Subcutaneous abdominal adipose tissue (tissue), 5 donors: ENCODE results near the gene NOL6.
"Not testable (repeated sequence)": the region's sequence is repeated elsewhere in the genome, so short reads cannot be mapped to it uniquely, and the experiment has no call there.

Experiments
- H3K27ac ChIP-seq: one replicate; pipeline ENCODE4 v1.7.0; 2013; ENCODE audit warnings: low read depth, mild to moderate bottlenecking, inconsistent platforms, low read length, moderate library complexity
- H3K27me3 ChIP-seq, 5 donors: one replicate each; pipeline ENCODE4 v1.7.0; 2013; ENCODE audit warnings: low read length in 5 of 5, inconsistent platforms in 1 of 5; ENCODE audit not compliant: control insufficient read depth in 5 of 5, insufficient read depth in 4 of 5
- H3K36me3 ChIP-seq, 5 donors: one replicate each; pipeline ENCODE4 v1.7.0; 2013; ENCODE audit warnings: low read length in 5 of 5; ENCODE audit not compliant: control insufficient read depth in 5 of 5, insufficient read depth in 5 of 5
- H3K4me1 ChIP-seq, 5 donors: one replicate each; pipeline ENCODE4 v1.7.0; 2013; ENCODE audit warnings: low read length in 5 of 5, mild to moderate bottlenecking in 3 of 5, moderate library complexity in 1 of 5; ENCODE audit not compliant: control insufficient read depth in 5 of 5, insufficient read depth in 5 of 5
- H3K4me3 ChIP-seq, 5 donors: one replicate each; pipeline ENCODE4 v1.7.0; 2013; ENCODE audit warnings: low read length in 5 of 5, low read depth in 1 of 5
- H3K9ac ChIP-seq, 5 donors: one replicate each; pipeline ENCODE4 v1.7.0; 2013; ENCODE audit warnings: low read length in 5 of 5, mild to moderate bottlenecking in 4 of 5, moderate library complexity in 3 of 5
- H3K9me3 ChIP-seq, 5 donors: one replicate each; pipeline ENCODE4 v1.7.0; 2013; ENCODE audit warnings: low read length in 5 of 5; ENCODE audit not compliant: control insufficient read depth in 5 of 5
- donor health status: healthy.
- donor health status: healthy.
- donor health status: healthy.
- donor health status: healthy.
- donor health status: healthy.

Gene NOL6

GRCh38 chr9:33424492-33424891 is 49.2 kb downstream of the NOL6 start:
- not testable (repeated sequence) for H3K36me3 ChIP-seq, H3K9ac ChIP-seq, H3K27ac ChIP-seq, H3K9me3 ChIP-seq, H3K4me3 ChIP-seq, H3K4me1 ChIP-seq, H3K27me3 ChIP-seq

GRCh38 chr9:33424043-33424442 is 49.7 kb downstream of the NOL6 start:
- not testable (repeated sequence) for H3K9me3 ChIP-seq, H3K4me1 ChIP-seq, H3K36me3 ChIP-seq, H3K27ac ChIP-seq, H3K27me3 ChIP-seq, H3K4me3 ChIP-seq, H3K9ac ChIP-seq

- Histone ChIP-seq H3K9ac (no peak overlapping the region), H3K27me3 (peaks cover 0 to 6% (median 0%) of the 10 kb centered on the region in 5 donors), H3K4me1 (peaks cover 0 to 10% (median 10%) of the 10 kb centered on the region in 5 donors), H3K4me3 (no peak overlapping the region), H3K36me3 (no peaks in the 10 kb centered on the region), H3K9me3 (no peaks in the 10 kb centered on the region), H3K27ac (no peak overlapping the region)
These were observed 53.9 kb downstream of the NOL6 start for GRCh38 chr9:33419708-33420303.

- H3K4me3 ChIP-seq = no peak overlapping the region
- peaks cover 0 to 10% (median 10%) of the 10 kb centered on the region in 5 donors for H3K4me1 ChIP-seq
- no peaks in the 10 kb centered on the region for H3K9me3 ChIP-seq
- H3K27ac ChIP-seq = no peak overlapping the region
- no peak overlapping the region for H3K9ac ChIP-seq
- peaks cover 0 to 6% (median 0%) of the 10 kb centered on the region in 5 donors for H3K27me3 ChIP-seq
- H3K36me3 ChIP-seq = no peaks in the 10 kb centered on the region
These were observed 55.6 kb downstream of the NOL6 start for GRCh38 chr9:33418090-33418489.

GRCh38 chr9:33416996-33417395 is 56.7 kb downstream of the NOL6 start:
- no peaks in the 10 kb centered on the region for H3K36me3 ChIP-seq
- peaks cover 0 to 10% (median 10%) of the 10 kb centered on the region in 5 donors for H3K4me1 ChIP-seq
- H3K9me3 ChIP-seq = no peaks in the 10 kb centered on the region
- peaks cover 0 to 6% (median 0%) of the 10 kb centered on the region in 5 donors for H3K27me3 ChIP-seq
- no peak overlapping the region for H3K4me3 ChIP-seq
- no peak overlapping the region for H3K9ac ChIP-seq
- H3K27ac ChIP-seq = no peak overlapping the region

GRCh38 chr9:33415501-33416038 is 58.2 kb downstream of the NOL6 start:
- Histone ChIP-seq H3K9ac (no peak overlapping the region), H3K9me3 (no peaks in the 10 kb centered on the region), H3K27ac (no peak overlapping the region), H3K27me3 (peaks cover 0 to 6% (median 0%) of the 10 kb centered on the region in 5 donors), H3K36me3 (peaks cover 0 to 3% (median 1%) of the 10 kb centered on the region in 5 donors), H3K4me3 (peak overlapping the region in 1 of 5 donors; percentile 17), H3K4me1 (peaks cover 0 to 10% (median 10%) of the 10 kb centered on the region in 5 donors)

- H3K4me1 ChIP-seq = peaks cover 0 to 10% (median 10%) of the 10 kb centered on the region in 5 donors
- H3K27ac ChIP-seq = no peak overlapping the region
These were observed 58.7 kb downstream of the NOL6 start for GRCh38 chr9:33414889-33415500.

GRCh38 chr9:33414268-33414667 is 59.5 kb downstream of the NOL6 start:
- peaks cover 0 to 6% (median 4%) of the 10 kb centered on the region in 5 donors for H3K36me3 ChIP-seq
- H3K9ac ChIP-seq = no peak overlapping the region
- peaks cover 0 to 6% (median 0%) of the 10 kb centered on the region in 5 donors for H3K27me3 ChIP-seq
- no peak overlapping the region for H3K27ac ChIP-seq
- H3K9me3 ChIP-seq = no peaks in the 10 kb centered on the region
- peaks cover 0 to 10% (median 10%) of the 10 kb centered on the region in 5 donors for H3K4me1 ChIP-seq
- H3K4me3 ChIP-seq = no peak overlapping the region

More at GRCh38 chr9:33414889-33415500, 58.7 kb downstream of the NOL6 start:
- Histone ChIP-seq H3K27me3 (peaks cover 0 to 6% (median 0%) of the 10 kb centered on the region in 5 donors), H3K9me3 (no peaks in the 10 kb centered on the region), H3K9ac (no peak overlapping the region), H3K4me3 (no peak overlapping the region), H3K36me3 (peaks cover 0 to 6% (median 4%) of the 10 kb centered on the region in 5 donors)
